Coronary artery (tissue), 2 donors: ENCODE results near the gene PLA2G1B.

Experiments used
- DNase-seq: peaks from one replicate; pipeline ENCODE4 v3.0.0-alpha.2; 2017; ENCODE audit warnings: low spot score
- H3K27ac ChIP-seq, 2 donors: fragments of 200-600 bp; sonication (generic); one replicate each; pipeline ENCODE4 v1.5.1; 2016 to 2019
- H3K4me3 ChIP-seq: fragments of 200-600 bp; sonication (generic); 2 replicates; pipeline ENCODE4 v1.5.1; 2016; ENCODE audit warnings: mild to moderate bottlenecking, moderate library complexity
- TF ChIP-seq, protein P1 (sequence below): fragments of 200-600 bp; sonication (generic); IDR thresholded peaks from one replicate; pipeline ENCODE4 v1.5.1; 2019; ENCODE audit warnings: antibody characterized with exemption

PLA2G1B gene

DNA sequence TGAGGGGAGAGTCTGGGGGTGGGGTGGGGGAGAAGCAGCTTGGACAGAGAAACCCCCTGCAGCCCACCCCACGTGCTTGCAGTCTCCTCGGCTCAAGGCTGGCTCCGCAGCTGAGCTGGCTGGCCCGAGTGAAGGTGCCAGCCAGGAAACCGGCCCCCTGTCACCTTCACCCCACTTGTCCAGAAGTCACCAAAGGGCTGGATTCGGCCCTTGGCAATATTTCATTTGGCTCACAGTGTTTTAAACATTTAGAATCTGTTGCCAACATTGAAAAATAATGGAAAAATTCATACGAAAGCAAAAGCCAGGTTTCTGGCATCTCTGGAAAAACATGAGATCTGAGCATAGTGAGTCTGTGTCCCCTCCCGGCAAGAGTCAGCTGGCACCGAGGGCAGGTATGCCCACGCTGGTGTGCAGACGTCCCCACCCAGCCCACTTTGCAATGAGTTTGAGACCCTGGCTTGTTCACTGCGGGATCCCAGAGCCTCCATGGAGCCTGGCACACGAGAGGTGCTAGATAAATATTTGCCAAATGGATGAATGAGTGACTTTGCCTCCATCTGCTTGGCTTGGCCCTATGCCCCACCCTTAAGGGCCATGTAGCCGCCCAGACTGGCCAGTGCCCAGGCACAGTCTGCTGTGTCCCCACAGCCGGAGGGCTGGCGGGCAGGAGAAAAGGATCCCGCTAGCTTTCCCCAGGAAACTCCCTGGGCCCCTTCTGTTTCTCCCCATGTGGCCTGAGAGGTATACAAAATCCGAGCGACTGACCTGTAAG lies 23.2 kb upstream of the PLA2G1B start:
- H3K27ac ChIP-seq: no peak overlapping the region
- no peak for DNase-seq
- TF ChIP-seq, protein P1, sequence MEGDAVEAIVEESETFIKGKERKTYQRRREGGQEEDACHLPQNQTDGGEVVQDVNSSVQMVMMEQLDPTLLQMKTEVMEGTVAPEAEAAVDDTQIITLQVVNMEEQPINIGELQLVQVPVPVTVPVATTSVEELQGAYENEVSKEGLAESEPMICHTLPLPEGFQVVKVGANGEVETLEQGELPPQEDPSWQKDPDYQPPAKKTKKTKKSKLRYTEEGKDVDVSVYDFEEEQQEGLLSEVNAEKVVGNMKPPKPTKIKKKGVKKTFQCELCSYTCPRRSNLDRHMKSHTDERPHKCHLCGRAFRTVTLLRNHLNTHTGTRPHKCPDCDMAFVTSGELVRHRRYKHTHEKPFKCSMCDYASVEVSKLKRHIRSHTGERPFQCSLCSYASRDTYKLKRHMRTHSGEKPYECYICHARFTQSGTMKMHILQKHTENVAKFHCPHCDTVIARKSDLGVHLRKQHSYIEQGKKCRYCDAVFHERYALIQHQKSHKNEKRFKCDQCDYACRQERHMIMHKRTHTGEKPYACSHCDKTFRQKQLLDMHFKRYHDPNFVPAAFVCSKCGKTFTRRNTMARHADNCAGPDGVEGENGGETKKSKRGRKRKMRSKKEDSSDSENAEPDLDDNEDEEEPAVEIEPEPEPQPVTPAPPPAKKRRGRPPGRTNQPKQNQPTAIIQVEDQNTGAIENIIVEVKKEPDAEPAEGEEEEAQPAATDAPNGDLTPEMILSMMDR: no peak
- peak overlapping the region; percentile 26 for H3K4me3 ChIP-seq

DNA sequence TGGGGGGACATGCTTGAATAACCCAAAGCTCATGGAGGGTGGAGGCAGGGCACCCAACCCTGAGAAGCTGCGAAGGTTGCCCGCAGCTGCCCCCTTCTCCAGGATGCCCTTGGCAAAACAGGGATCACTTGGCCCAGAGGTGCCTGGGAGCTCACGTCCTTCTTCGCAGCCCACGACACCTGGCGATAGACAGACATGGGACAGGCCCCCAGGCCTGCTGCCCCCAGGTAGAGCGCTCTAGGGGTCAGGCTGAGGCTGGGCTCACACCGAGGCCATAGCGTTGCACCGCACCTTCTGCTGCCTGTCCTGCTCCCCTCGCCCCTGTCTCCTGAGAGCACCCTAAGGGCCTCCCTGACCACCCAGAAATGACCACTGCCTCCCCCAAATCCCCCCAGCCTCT lies 20.2 kb upstream of the PLA2G1B start:
- no peak overlapping the region for H3K27ac ChIP-seq
- no peak for DNase-seq
- H3K4me3 ChIP-seq: no peak overlapping the region
- TF ChIP-seq, protein P1: no peak

DNA sequence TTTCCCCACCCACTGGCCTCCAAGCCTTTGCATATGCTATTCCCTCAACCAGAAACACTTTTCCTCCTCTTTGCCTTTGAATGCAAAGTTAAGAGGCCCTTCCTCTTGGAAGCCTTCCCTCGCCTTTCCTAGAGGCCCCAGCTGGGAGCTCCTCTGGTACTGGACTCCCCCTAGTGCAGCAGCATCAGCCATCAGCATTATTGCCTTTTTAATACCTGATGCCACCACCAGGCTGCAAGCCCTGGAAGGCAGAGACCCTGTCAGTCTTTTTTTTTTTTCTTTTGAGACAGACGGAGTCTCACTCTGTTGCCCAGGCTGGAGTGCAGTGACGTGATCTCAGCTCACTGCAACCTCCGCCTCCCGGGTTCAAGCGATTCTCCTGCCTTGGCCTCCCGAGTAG lies 19.1 kb upstream of the PLA2G1B start:
- no peak overlapping the region for H3K4me3 ChIP-seq
- DNase-seq: no peak
- TF ChIP-seq, protein P1: no peak
- no peak overlapping the region for H3K27ac ChIP-seq

DNA sequence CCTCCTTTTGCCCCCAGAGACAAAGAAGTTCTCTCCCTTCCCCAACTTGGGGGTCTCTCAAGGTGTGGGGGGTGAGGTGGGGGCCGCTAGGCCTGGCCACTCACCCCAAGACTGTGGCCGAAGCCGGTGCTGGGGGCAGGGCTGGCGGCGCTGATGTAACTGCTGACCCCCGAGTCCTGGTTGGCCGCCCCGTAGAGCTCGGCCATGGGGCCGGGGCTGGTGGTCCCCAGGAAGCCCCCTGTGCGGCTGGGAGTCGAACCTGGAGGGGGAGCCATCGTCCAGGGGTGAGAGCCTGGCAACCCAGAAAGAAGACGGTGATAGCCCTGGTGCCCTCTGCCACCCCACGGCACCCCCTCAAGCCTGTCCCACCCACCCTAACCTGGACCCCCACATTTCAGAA lies 18.5 kb upstream of the PLA2G1B start:
- TF ChIP-seq, protein P1: no peak
- Histone ChIP-seq H3K4me3 (no peak overlapping the region), H3K27ac (no peak overlapping the region)
- no peak for DNase-seq

DNA sequence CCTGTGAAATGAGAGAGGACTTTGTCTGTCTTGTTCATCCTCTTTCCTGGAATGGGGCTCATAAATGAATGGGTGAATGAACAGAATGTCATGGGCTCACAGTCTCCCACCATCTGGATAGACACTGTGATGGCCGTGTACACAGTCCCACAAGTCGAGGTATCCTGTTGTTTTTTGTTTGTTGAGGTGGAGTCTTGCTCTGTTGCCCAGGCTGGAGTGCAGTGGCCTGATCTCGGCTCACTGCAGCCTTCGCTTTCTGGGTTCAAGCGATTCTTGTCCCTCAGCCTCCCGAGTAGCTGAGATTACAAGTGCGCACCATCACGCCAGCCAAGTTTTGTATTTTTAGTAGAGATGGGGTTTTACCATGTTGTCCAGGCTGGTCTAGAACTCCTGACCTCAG lies 16.1 kb upstream of the PLA2G1B start:
- H3K4me3 ChIP-seq: no peak overlapping the region
- no peak overlapping the region for H3K27ac ChIP-seq
- TF ChIP-seq, protein P1: no peak
- no peak for DNase-seq

DNA sequence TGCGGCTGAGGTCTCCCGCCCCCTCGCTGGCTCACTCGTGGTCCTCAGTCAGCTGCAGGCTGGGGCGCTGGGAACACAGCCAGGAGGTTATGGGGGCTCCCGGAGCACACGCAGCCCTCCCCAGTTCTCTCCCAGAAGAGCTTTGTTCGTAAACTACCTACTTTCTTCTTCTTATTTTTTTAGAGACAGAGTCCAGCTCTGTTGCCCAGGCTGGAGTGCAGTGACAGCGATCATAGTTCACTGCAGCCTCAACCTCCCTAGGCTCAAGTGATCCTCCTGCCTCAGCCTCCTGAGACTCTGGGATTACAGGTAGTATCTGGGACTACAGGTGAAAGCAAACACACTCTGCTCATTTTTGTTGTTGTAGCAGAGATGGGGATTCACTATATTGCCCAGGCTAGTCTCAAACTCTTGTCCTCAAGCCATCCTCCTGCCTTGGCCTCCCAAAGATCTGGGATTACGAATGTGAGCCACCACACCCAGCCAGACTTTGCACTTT lies 15.5 kb upstream of the PLA2G1B start:
- TF ChIP-seq, protein P1: no peak
- no peak for DNase-seq
- no peak overlapping the region for H3K27ac ChIP-seq
- H3K4me3 ChIP-seq: no peak overlapping the region
